HG03469 (cell line): Measurements from ENCODE around the gene ADCY2.

Experiments used
- ATAC-seq: cut with Tn5 transposase; IDR thresholded peaks from one replicate; pipeline ENCODE4 v1.9.1; 2021; ENCODE audit warnings: mild to moderate bottlenecking, moderate library complexity, moderate number of reproducible peaks; ENCODE audit not compliant: unreplicated experiment

ADCY2 gene

GRCh38 chr5:7717691-7718090, 321.8 kb downstream of the ADCY2 start:
- ATAC-seq = no peak

GRCh38 chr5:7728076-7728475, 332.1 kb downstream of the ADCY2 start:
- no peak for ATAC-seq

GRCh38 chr5:7741415-7742065, 345.6 kb downstream of the ADCY2 start:
- ATAC-seq = no peak

- ATAC-seq = no peak
These were observed 346.3 kb downstream of the ADCY2 start for GRCh38 chr5:7742241-7742656.

GRCh38 chr5:7745882-7746610, 350.1 kb downstream of the ADCY2 start:
- ATAC-seq = no peak

- ATAC-seq = no peak
These were observed 351.8 kb downstream of the ADCY2 start for GRCh38 chr5:7747728-7748127.

- ATAC-seq = no peak
These were observed 353.7 kb downstream of the ADCY2 start for GRCh38 chr5:7749626-7750025.

- no peak for ATAC-seq
These were observed 355.9 kb downstream of the ADCY2 start for GRCh38 chr5:7751874-7752273.

GRCh38 chr5:7753181-7753580, 357.2 kb downstream of the ADCY2 start:
- ATAC-seq = no peak

GRCh38 chr5:7753596-7753995, 357.7 kb downstream of the ADCY2 start:
- ATAC-seq = no peak

- no peak for ATAC-seq
These were observed 358.6 kb downstream of the ADCY2 start for GRCh38 chr5:7754490-7754889.

GRCh38 chr5:7754997-7755596, 359.2 kb downstream of the ADCY2 start:
- ATAC-seq = peak; percentile 87

- peak; percentile 37 for ATAC-seq
These were observed 360.0 kb downstream of the ADCY2 start for GRCh38 chr5:7755958-7756357.

- no peak for ATAC-seq
These were observed 360.5 kb downstream of the ADCY2 start for GRCh38 chr5:7756453-7756852.

- no peak for ATAC-seq
These were observed 363.4 kb downstream of the ADCY2 start for GRCh38 chr5:7759257-7759871.

- ATAC-seq = no peak
These were observed 364.1 kb downstream of the ADCY2 start for GRCh38 chr5:7759951-7760580.

GRCh38 chr5:7762267-7762666, 366.3 kb downstream of the ADCY2 start:
- ATAC-seq = peak; percentile 55

- no peak for ATAC-seq
These were observed 367.7 kb downstream of the ADCY2 start for GRCh38 chr5:7763621-7764072.

- ATAC-seq = no peak
These were observed 368.5 kb downstream of the ADCY2 start for GRCh38 chr5:7764452-7764851.

GRCh38 chr5:7770436-7770835, 374.5 kb downstream of the ADCY2 start:
- no peak for ATAC-seq

GRCh38 chr5:7772141-7772540, 376.2 kb downstream of the ADCY2 start:
- ATAC-seq = no peak
